OCI-LY3 (cell line): ENCODE data around the gene PIEZO2.
"Not testable (repeated sequence)": the region's sequence is repeated elsewhere in the genome, so short reads cannot be mapped to it uniquely, and the experiment has no call there.

ENCODE experiments used
- H2AFZ ChIP-seq: fragments of 200-600, 300-600 bp; shearing (Covaris generic); 2 replicates; pipeline ENCODE4 v1.6.0; 2014; ENCODE audit warnings: antibody characterized with exemption, low read depth, low read length
- H3K27ac ChIP-seq: fragments of 200-600, 300-600 bp; sonication (generic); 2 replicates; pipeline ENCODE4 v1.5.1; 2014; ENCODE audit warnings: mild to moderate bottlenecking, low read length, moderate library complexity, mixed read lengths
- H3K27me3 ChIP-seq: fragments of 200-600, 300-600 bp; sonication (generic); 2 replicates; pipeline ENCODE4 v1.6.1; 2014; ENCODE audit warnings: low read depth, low read length, mixed read lengths
- H3K36me3 ChIP-seq: fragments of 200-600, 300-600 bp; sonication (generic); replicated peaks from 2 replicates; pipeline ENCODE3; 2014; ENCODE audit warnings: low read depth, low read length, mixed read lengths
- H3K4me1 ChIP-seq: fragments of 300-600, 200-600 bp; sonication (generic); 2 replicates; pipeline ENCODE4 v1.6.1; 2014; ENCODE audit warnings: low read length, mixed read lengths
- H3K4me2 ChIP-seq: fragments of 200-600, 300-600 bp; sonication (generic); 2 replicates; pipeline ENCODE4 v1.6.1; 2014; ENCODE audit warnings: low read length, mixed read lengths
- H3K4me3 ChIP-seq: fragments of 300-600, 200-600 bp; sonication (generic); 2 replicates; pipeline ENCODE4 v1.5.1; 2014; ENCODE audit warnings: antibody characterized with exemption, mild to moderate bottlenecking, low read length, moderate library complexity
- H3K79me2 ChIP-seq: fragments of 300-600, 200-600 bp; shearing (Covaris generic); 2 replicates; pipeline ENCODE4 v1.6.1; 2014; ENCODE audit warnings: mild to moderate bottlenecking, low read length, mixed read lengths
- H3K9ac ChIP-seq: fragments of 300-600, 200-600 bp; shearing (Covaris generic); 2 replicates; pipeline ENCODE4 v1.6.0; 2014; ENCODE audit warnings: mild to moderate bottlenecking, low read length, moderate library complexity
- H3K9me3 ChIP-seq: fragments of 200-600, 300-600 bp; shearing (Covaris generic); 2 replicates; pipeline ENCODE4 v1.6.1; 2014; ENCODE audit warnings: low read length, mixed read lengths; ENCODE audit not compliant: insufficient read depth
- H4K20me1 ChIP-seq: fragments of 200-600, 300-600 bp; sonication (generic); 2 replicates; pipeline ENCODE4 v1.6.1; 2016; ENCODE audit warnings: low read length, mixed read lengths; ENCODE audit not compliant: insufficient read depth
- CTCF ChIP-seq: fragments of 200-600, 300-600 bp; sonication (generic); IDR thresholded peaks from 2 replicates; pipeline ENCODE4 v1.5.1; 2014; ENCODE audit warnings: antibody characterized with exemption, low read length, low read depth
- EZH2phosphoT487 ChIP-seq: fragments of 200-600 bp; shearing (Covaris generic); IDR thresholded peaks from 2 replicates; pipeline ENCODE4 v1.6.1; 2018; ENCODE audit warnings: antibody characterized with exemption, mixed run types, low read depth

Gene PIEZO2

GRCh38 chr18:10850216-10850615 is 299.2 kb downstream of the PIEZO2 start:
- H3K9me3 ChIP-seq, result no peaks in the 10 kb centered on the region
- no peak overlapping the region for H3K4me3 ChIP-seq
- H3K9ac ChIP-seq, result no peak overlapping the region

GRCh38 chr18:10847907-10848306 is 301.5 kb downstream of the PIEZO2 start:
- TF ChIP-seq CTCF, result no peak
- TF ChIP-seq EZH2phosphoT487, result no peak
- H3K4me3 ChIP-seq, result no peak overlapping the region
- no peak overlapping the region for H3K27ac ChIP-seq
- H3K9ac ChIP-seq, result no peak overlapping the region
- H2AFZ ChIP-seq, result no peak overlapping the region
- H3K27me3 ChIP-seq, result peaks cover 37% of the 10 kb centered on the region
- no peaks in the 10 kb centered on the region for H3K4me1 ChIP-seq
- H4K20me1 ChIP-seq, result no peaks in the 10 kb centered on the region
- H3K9me3 ChIP-seq, result no peaks in the 10 kb centered on the region
- H3K4me2 ChIP-seq, result no peak overlapping the region
- no peaks in the 10 kb centered on the region for H3K79me2 ChIP-seq
- no peaks in the 10 kb centered on the region for H3K36me3 ChIP-seq

More at GRCh38 chr18:10850216-10850615, 299.2 kb downstream of the PIEZO2 start:
- H3K27me3 ChIP-seq, result peaks cover 27% of the 10 kb centered on the region
- H4K20me1 ChIP-seq, result no peaks in the 10 kb centered on the region
- no peaks in the 10 kb centered on the region for H3K4me1 ChIP-seq
- TF ChIP-seq EZH2phosphoT487 (no peak), CTCF (no peak)
- no peak overlapping the region for H2AFZ ChIP-seq
- no peaks in the 10 kb centered on the region for H3K79me2 ChIP-seq
- H3K36me3 ChIP-seq, result no peaks in the 10 kb centered on the region
- no peak overlapping the region for H3K27ac ChIP-seq
- no peak overlapping the region for H3K4me2 ChIP-seq

- Histone ChIP-seq H3K27ac (no peak overlapping the region), H3K9ac (no peak overlapping the region), H3K27me3 (peaks cover 37% of the 10 kb centered on the region), H4K20me1 (no peaks in the 10 kb centered on the region), H3K79me2 (no peaks in the 10 kb centered on the region), H3K4me2 (no peak overlapping the region), H3K4me1 (no peaks in the 10 kb centered on the region), H3K9me3 (no peaks in the 10 kb centered on the region), H2AFZ (no peak overlapping the region), H3K36me3 (no peaks in the 10 kb centered on the region), H3K4me3 (no peak overlapping the region)
- no peak for TF ChIP-seq CTCF
- TF ChIP-seq EZH2phosphoT487, result no peak
Observed at GRCh38 chr18:10847408-10847790, 302.0 kb downstream of the PIEZO2 start.

- Histone ChIP-seq H3K36me3 (no peaks in the 10 kb centered on the region), H3K79me2 (no peaks in the 10 kb centered on the region), H3K27ac (no peak overlapping the region), H3K9me3 (no peaks in the 10 kb centered on the region), H3K4me3 (no peak overlapping the region), H3K27me3 (peaks cover 37% of the 10 kb centered on the region), H4K20me1 (no peaks in the 10 kb centered on the region), H3K9ac (no peak overlapping the region), H2AFZ (no peak overlapping the region), H3K4me1 (no peaks in the 10 kb centered on the region), H3K4me2 (no peak overlapping the region)
- TF ChIP-seq EZH2phosphoT487 (no peak), CTCF (no peak)
Observed at GRCh38 chr18:10846657-10847407, 302.5 kb downstream of the PIEZO2 start.

GRCh38 chr18:10846035-10846434 is 303.3 kb downstream of the PIEZO2 start:
- H3K36me3 ChIP-seq, H3K4me3 ChIP-seq, H3K9me3 ChIP-seq, H3K9ac ChIP-seq, H2AFZ ChIP-seq, H3K4me2 ChIP-seq, H3K79me2 ChIP-seq, H4K20me1 ChIP-seq, H3K27ac ChIP-seq, H3K4me1 ChIP-seq: not testable (repeated sequence)
- H3K27me3 ChIP-seq, result peaks cover 37% of the 10 kb centered on the region
